ENCODE data around the gene NUP107.
"Not testable (repeated sequence)": the region's sequence is repeated elsewhere in the genome, so short reads cannot be mapped to it uniquely, and the experiment has no call there.

Gene NUP107

DNA sequence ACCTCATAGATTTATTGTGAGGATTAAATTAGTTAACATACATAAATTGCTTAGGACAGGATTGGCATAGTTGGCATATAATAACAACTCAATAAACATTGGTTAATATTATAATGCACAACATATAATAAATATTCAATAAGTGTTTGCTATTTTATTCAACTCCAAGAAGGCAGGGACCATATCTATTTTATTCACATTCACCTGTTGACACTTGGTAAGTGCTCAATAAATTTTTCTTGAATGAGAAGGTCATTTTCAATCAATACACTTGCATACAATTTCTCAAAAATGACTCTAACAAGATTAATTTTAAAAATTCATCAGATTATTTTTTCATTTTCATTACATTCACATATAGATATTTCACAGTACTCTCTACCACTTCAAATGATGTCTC, 12.4 kb upstream of the NUP107 start:
- no peak overlapping the region for H3K4me3 ChIP-seq (ENCODE audit: low read depth, low read length)
- in situ Hi-C loops (cut with HindIII; ENCODE audit: low sequenced_read_pairs), result no loop called here
- TF ChIP-seq, protein P1, sequence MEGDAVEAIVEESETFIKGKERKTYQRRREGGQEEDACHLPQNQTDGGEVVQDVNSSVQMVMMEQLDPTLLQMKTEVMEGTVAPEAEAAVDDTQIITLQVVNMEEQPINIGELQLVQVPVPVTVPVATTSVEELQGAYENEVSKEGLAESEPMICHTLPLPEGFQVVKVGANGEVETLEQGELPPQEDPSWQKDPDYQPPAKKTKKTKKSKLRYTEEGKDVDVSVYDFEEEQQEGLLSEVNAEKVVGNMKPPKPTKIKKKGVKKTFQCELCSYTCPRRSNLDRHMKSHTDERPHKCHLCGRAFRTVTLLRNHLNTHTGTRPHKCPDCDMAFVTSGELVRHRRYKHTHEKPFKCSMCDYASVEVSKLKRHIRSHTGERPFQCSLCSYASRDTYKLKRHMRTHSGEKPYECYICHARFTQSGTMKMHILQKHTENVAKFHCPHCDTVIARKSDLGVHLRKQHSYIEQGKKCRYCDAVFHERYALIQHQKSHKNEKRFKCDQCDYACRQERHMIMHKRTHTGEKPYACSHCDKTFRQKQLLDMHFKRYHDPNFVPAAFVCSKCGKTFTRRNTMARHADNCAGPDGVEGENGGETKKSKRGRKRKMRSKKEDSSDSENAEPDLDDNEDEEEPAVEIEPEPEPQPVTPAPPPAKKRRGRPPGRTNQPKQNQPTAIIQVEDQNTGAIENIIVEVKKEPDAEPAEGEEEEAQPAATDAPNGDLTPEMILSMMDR (IDR thresholded peaks at IDR 0.05; ENCODE audit: low read depth, low read length), result no peak
- DNase-seq (ENCODE audit: low read depth, low spot score), result no peak

DNA sequence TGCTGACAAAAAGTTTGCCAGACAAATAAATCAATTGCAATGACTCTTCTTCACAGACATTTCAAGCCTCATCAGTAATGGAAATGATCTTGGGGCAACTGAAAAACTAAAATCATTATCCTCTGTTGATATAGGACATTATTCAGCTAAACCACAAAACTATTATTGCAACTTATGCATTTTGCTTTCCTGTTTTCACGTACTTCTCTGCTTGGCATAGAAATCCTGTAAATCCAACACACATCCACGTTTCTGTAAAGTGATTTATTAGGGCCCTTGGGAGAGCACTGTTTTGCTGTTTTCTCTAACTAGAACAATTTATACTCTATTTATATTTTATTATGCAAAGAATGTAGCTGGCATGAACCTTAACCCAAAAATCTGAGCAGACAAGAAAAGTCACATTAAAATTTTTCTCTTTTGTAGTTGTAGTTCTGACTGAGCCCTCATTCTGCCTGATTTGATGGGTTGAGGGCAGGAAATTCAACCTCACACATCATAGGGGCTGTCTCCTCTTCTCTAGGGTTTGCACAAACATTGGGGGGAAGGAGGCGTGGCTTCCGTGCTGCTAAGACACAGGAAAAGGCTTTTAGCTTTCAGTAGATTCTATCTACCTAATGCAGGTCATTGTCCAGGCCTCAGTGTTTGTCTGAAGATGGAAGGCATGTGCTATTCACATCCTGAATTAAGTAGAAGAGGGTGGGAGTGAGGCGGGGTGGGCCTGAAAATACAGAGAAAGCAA, 11.5 kb upstream of the NUP107 start:
- no peak for DNase-seq (ENCODE audit: low read depth, low spot score)
- in situ Hi-C loops (cut with HindIII; ENCODE audit: low sequenced_read_pairs), result no loop called here
- TF ChIP-seq, protein P1 (IDR thresholded peaks at IDR 0.05; ENCODE audit: low read depth, low read length), result no peak
- H3K4me3 ChIP-seq (ENCODE audit: low read depth, low read length), result no peak overlapping the region

DNA sequence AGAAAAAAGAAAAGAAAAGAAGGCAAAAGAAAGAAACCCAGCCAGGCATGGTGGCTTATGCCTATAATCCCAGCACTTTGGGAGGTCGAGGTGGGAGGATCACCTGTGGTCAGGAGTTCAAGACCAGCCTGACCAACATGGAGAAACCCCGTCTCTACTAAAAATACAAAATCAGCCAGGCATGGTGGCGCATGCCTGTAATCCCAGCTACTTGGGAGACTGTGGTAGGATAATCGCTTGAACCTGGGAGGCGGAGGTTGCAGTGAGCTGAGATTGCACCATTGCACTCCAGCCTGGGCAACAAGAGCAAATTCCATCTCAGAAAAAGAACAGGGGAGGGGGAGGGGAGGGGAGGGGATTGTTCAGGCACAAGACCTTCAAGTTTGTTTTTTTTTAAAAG, 9.9 kb upstream of the NUP107 start:
- H3K4me3 ChIP-seq (ENCODE audit: low read depth, low read length); DNase-seq (ENCODE audit: low read depth, low spot score); in situ Hi-C loops (cut with HindIII; ENCODE audit: low sequenced_read_pairs): not testable (repeated sequence)

DNA sequence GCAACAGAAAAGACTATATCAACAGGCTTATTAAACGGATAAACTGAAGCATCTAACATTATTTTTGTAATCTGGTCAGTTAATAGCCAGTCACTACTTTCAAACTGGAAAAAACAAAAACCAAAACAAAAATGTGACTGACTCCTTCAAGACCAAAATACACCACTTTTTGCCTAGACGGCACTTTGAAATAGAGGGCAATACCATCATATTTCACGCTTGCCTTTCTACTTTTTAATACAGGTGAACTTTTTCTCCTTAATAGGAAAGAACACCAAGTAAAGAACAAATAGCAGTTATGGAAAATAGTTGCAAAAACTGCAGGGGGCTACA, 550 bp upstream of the NUP107 start:
- in situ Hi-C loops (cut with HindIII; ENCODE audit: low sequenced_read_pairs), result no loop called here
- DNase-seq (ENCODE audit: low read depth, low spot score), result no peak
- H3K4me3 ChIP-seq (ENCODE audit: low read depth, low read length), result peak overlapping the region; percentile 100

DNA sequence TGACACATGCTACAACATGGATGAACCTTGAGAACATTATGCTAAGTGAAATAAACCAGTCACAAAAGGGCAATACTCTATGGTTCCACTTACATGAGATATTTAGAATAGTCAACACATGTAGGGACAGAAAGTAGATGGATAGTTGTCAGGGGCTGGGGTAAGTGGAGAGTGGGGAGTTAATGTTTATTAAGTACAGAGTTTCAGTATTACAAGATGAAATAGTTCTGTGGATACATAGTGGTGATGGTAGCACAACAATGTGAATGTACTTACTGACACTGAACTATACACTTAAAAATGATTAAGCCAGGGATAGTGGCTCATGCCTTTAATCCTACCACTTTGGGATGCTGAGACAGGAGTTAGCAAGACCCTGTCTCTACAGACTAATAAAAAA, 8.7 kb downstream of the NUP107 start:
- TF ChIP-seq, protein P1 (IDR thresholded peaks at IDR 0.05; ENCODE audit: low read depth, low read length), result no peak
- in situ Hi-C loops (cut with HindIII; ENCODE audit: low sequenced_read_pairs), result no loop called here
- no peak for DNase-seq (ENCODE audit: low read depth, low spot score)
- H3K4me3 ChIP-seq (ENCODE audit: low read depth, low read length), result no peak overlapping the region

More for the DNA sequence above, 550 bp upstream of the NUP107 start:
- TF ChIP-seq, protein P1 (IDR thresholded peaks at IDR 0.05; ENCODE audit: low read depth, low read length), result no peak

DNA sequence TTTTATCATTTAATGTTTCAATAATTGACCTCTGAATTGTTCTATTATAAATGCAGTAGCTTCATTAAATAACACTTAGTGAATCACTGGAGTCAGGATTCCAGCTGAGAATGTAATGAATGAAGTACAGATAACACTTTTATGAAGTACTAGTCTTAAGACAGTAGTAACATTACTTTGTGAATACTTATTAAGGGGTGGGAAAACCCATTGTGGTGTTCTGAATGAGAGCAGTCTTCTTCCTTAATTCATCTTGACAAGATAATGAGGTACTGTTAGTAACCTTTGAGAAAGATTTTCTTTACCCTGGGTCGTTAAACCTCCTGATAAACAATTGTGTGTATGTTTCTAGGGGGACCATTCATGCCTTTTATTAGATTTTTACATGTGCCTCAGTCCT, 12.7 kb downstream of the NUP107 start:
- TF ChIP-seq, protein P1 (IDR thresholded peaks at IDR 0.05; ENCODE audit: low read depth, low read length), result no peak
- in situ Hi-C loops (cut with HindIII; ENCODE audit: low sequenced_read_pairs), result no loop called here
- no peak overlapping the region for H3K4me3 ChIP-seq (ENCODE audit: low read depth, low read length)
- no peak for DNase-seq (ENCODE audit: low read depth, low spot score)

DNA sequence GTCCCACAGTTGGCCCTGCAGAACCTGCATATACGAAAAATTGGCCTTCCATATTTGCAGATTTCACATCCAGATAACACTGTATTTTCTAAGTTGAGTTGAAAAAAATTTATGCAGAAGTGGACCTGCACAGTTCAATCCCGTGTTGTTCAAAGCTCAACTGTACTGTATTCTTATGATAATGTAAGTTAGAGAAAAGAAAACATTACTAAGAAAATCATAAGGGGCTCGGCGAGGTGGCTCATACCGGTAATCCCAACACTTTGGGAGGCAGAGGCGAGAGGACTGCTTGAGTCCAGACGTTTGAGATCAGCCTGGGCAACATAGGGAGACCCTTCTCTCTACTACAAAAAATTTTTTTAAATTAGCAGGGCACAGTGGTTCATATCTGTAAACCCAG, 41.0 kb downstream of the NUP107 start:
- H3K4me3 ChIP-seq (ENCODE audit: low read depth, low read length), result no peak overlapping the region
- in situ Hi-C loops (cut with HindIII; ENCODE audit: low sequenced_read_pairs), result no loop called here
- TF ChIP-seq, protein P1 (IDR thresholded peaks at IDR 0.05; ENCODE audit: low read depth, low read length), result no peak
- no peak for DNase-seq (ENCODE audit: low read depth, low spot score)
